ENCODE measurements around the gene PLXNB1.
A peak's percentile ranks its signal among the peaks of the same experiment; 100 is the strongest.

Gene PLXNB1

GRCh38 chr3:48429960-48430707 is at the start of gene PLXNB1:
PLXNB1 (minus strand) TSS chr3:48430086; CDS start chr3:48424611, 5,475 bp downstream.
- H3K9me3 ChIP-seq (ENCODE audit: low read length): no peaks in the 10 kb centered on the region
- H3K79me2 ChIP-seq (ENCODE audit: insufficient read depth, low read length): no peaks in the 10 kb centered on the region
- H3K27me3 ChIP-seq (ENCODE audit: insufficient read depth, low read length): no peaks in the 10 kb centered on the region
- H3K9me2 ChIP-seq (ENCODE audit: low read depth, low read length): no peaks in the 10 kb centered on the region
- no peaks in the 10 kb centered on the region for H3F3A ChIP-seq (ENCODE audit: insufficient read depth, low read length)
- H3K27ac ChIP-seq (ENCODE audit: low read depth, low read length, poor library complexity, severe bottlenecking): no peak within 1 kb of the TSS
- H3K4me1 ChIP-seq (ENCODE audit: insufficient read depth, low read length, severe bottlenecking): peaks cover 11% of the 10 kb centered on the region
- peak within 1 kb of the TSS; percentile 64 for H3K4me3 ChIP-seq (ENCODE audit: low read depth, low read length, poor library complexity, severe bottlenecking)
- H3K9ac ChIP-seq (ENCODE audit: low read length): peak within 1 kb of the TSS; percentile 38; the same call in 1 of the 2 replicates
- H3K4me2 ChIP-seq (ENCODE audit: low read length): peak within 1 kb of the TSS; percentile 75
- H4K20me1 ChIP-seq (ENCODE audit: insufficient read depth, low read length): no peaks in the 10 kb centered on the region
- TF ChIP-seq CTCF (IDR thresholded peaks at IDR 0.05; ENCODE audit: low read length) (no peak), EZH2 (IDR thresholded peaks at IDR 0.05; ENCODE audit: borderline replicate concordance, low read length) (no peak)
- H3K36me3 ChIP-seq (ENCODE audit: insufficient read depth, low read length): peaks cover 45% of the 10 kb centered on the region
- H2AFZ ChIP-seq (ENCODE audit: low read length): no peak within 1 kb of the TSS

- Histone ChIP-seq H3K9me3 (ENCODE audit: low read length) (no peaks in the 10 kb centered on the region), H3K4me2 (ENCODE audit: low read length) (peak overlapping the region; percentile 64), H3K4me1 (ENCODE audit: insufficient read depth, low read length, severe bottlenecking) (peaks cover 28% of the 10 kb centered on the region), H3K36me3 (ENCODE audit: insufficient read depth, low read length) (no peaks in the 10 kb centered on the region), H3F3A (ENCODE audit: insufficient read depth, low read length) (no peaks in the 10 kb centered on the region), H3K9me2 (ENCODE audit: low read depth, low read length) (no peaks in the 10 kb centered on the region), H3K4me3 (ENCODE audit: low read depth, low read length, poor library complexity, severe bottlenecking) (peak overlapping the region; percentile 55), H3K9ac (ENCODE audit: low read length) (peak overlapping the region; percentile 57), H3K27me3 (ENCODE audit: insufficient read depth, low read length) (no peaks in the 10 kb centered on the region), H3K27ac (ENCODE audit: low read depth, low read length, poor library complexity, severe bottlenecking) (peak overlapping the region; percentile 79), H4K20me1 (ENCODE audit: insufficient read depth, low read length) (no peaks in the 10 kb centered on the region), H3K79me2 (ENCODE audit: insufficient read depth, low read length) (no peaks in the 10 kb centered on the region), H2AFZ (ENCODE audit: low read length) (peak overlapping the region; percentile 100; the same call in 1 of the 2 replicates)
- TF ChIP-seq EZH2 (IDR thresholded peaks at IDR 0.05; ENCODE audit: borderline replicate concordance, low read length) (no peak), CTCF (IDR thresholded peaks at IDR 0.05; ENCODE audit: low read length) (no peak)
Measured at GRCh38 chr3:48478626-48479555, 49.0 kb upstream of the PLXNB1 start.

GRCh38 chr3:48477959-48478520 is 48.2 kb upstream of the PLXNB1 start:
- H3K4me1 ChIP-seq (ENCODE audit: insufficient read depth, low read length, severe bottlenecking): peaks cover 35% of the 10 kb centered on the region
- TF ChIP-seq CTCF (IDR thresholded peaks at IDR 0.05; ENCODE audit: low read length): no peak
- no peak for TF ChIP-seq EZH2 (IDR thresholded peaks at IDR 0.05; ENCODE audit: borderline replicate concordance, low read length)
- H3K9ac ChIP-seq (ENCODE audit: low read length): peak overlapping the region; percentile 57; the same call in 1 of the 2 replicates
- no peaks in the 10 kb centered on the region for H3K27me3 ChIP-seq (ENCODE audit: insufficient read depth, low read length)
- H3K27ac ChIP-seq (ENCODE audit: low read depth, low read length, poor library complexity, severe bottlenecking): peak overlapping the region; percentile 79
- no peaks in the 10 kb centered on the region for H3F3A ChIP-seq (ENCODE audit: insufficient read depth, low read length)
- H3K4me3 ChIP-seq (ENCODE audit: low read depth, low read length, poor library complexity, severe bottlenecking): peak overlapping the region; percentile 55
- H3K79me2 ChIP-seq (ENCODE audit: insufficient read depth, low read length): no peaks in the 10 kb centered on the region
- H3K36me3 ChIP-seq (ENCODE audit: insufficient read depth, low read length): no peaks in the 10 kb centered on the region
- H3K4me2 ChIP-seq (ENCODE audit: low read length): peak overlapping the region; percentile 64; the same call in 1 of the 2 replicates
- no peaks in the 10 kb centered on the region for H3K9me3 ChIP-seq (ENCODE audit: low read length)
- no peak overlapping the region for H2AFZ ChIP-seq (ENCODE audit: low read length)
- no peaks in the 10 kb centered on the region for H4K20me1 ChIP-seq (ENCODE audit: insufficient read depth, low read length)
- no peaks in the 10 kb centered on the region for H3K9me2 ChIP-seq (ENCODE audit: low read depth, low read length)
